Panc1 (cell line): ENCODE measurements around the gene STOM. TPM values are rescaled to one million over a fixed set of nuclear protein-coding genes. Genes with fewer than 3 reads are reported as not detected.

ENCODE experiments used
- ATAC-seq: fragments of 200-7000 bp; cut with Tn5 transposase; 2 replicates; pipeline ENCODE4 v1.9.1; 2020; ENCODE audit warnings: mild to moderate bottlenecking, moderate library complexity
- BruUV-seq: library from RNA; stranded (reverse); fragments of 400-500 nt; replicated peaks from 2 replicates; lab custom pipeline; 2021; lab: Mats Ljungman, UMichigan
- CTCF ChIA-PET: fragments of 300-600 bp; sonication (Branson Sonifier 250); formaldehyde crosslinking; loops from one replicate; lab custom pipeline; 2022; ENCODE audit warnings: antibody characterized with exemption; lab: Charles Lee
- POLR2A ChIA-PET: fragments of 300-600 bp; sonication (Branson Sonifier 250); formaldehyde crosslinking; loops from one replicate; lab custom pipeline; 2022; ENCODE audit warnings: antibody characterized with exemption; lab: Charles Lee
- DNase-seq: peaks from one replicate; pipeline ENCODE4 v3.0.0-alpha.2; 2010; ENCODE audit warnings: low read depth, low spot score
- H3K27ac ChIP-seq: 2 replicates; pipeline ENCODE4 v1.5.1; 2011; ENCODE audit warnings: mild to moderate bottlenecking, low read length, inconsistent platforms
- H3K27me3 ChIP-seq: fragments of 200-500 bp; sonication (Bioruptor generic); 2 replicates; pipeline ENCODE4 v1.6.0; 2014; ENCODE audit warnings: low read length, inconsistent platforms; ENCODE audit not compliant: control insufficient read depth, insufficient read depth
- H3K36me3 ChIP-seq: fragments of 200-500 bp; sonication (Bioruptor generic); 2 replicates; pipeline ENCODE4 v1.5.1; 2014; ENCODE audit warnings: inconsistent platforms, mild to moderate bottlenecking, low read length, moderate library complexity; ENCODE audit not compliant: control insufficient read depth, insufficient read depth
- H3K4me1 ChIP-seq: 2 replicates; pipeline ENCODE4 v1.5.1; 2011; ENCODE audit warnings: inconsistent platforms, mild to moderate bottlenecking, low read length, moderate library complexity; ENCODE audit not compliant: control insufficient read depth, insufficient read depth
- H3K4me3 ChIP-seq, 2 experiments: 2 replicates each; pipeline ENCODE4 v1.5.1; 2011 to 2012; ENCODE audit warnings: low read depth in 2 of 2, low read length in 2 of 2, mild to moderate bottlenecking in 2 of 2, inconsistent platforms in 1 of 2, moderate library complexity in 1 of 2
- H3K9me3 ChIP-seq: fragments of 200-500 bp; sonication (Bioruptor generic); 2 replicates; pipeline ENCODE4 v1.5.1; 2014; ENCODE audit warnings: low read depth, mild to moderate bottlenecking, inconsistent platforms, low read length, moderate library complexity; ENCODE audit not compliant: control insufficient read depth, insufficient read depth
- CTCF ChIP-seq: fragments of 450-650 bp; IDR thresholded peaks from 2 replicates; pipeline ENCODE4 v1.5.1; 2017; ENCODE audit warnings: mild to moderate bottlenecking
- POLR2AphosphoS5 ChIP-seq: IDR thresholded peaks from 2 replicates; pipeline ENCODE4 v1.6.1; 2012; ENCODE audit warnings: mild to moderate bottlenecking, low read depth, low read length, moderate library complexity
- REST ChIP-seq, 2 experiments: IDR thresholded peaks; 2 replicates each; pipeline ENCODE4 v1.6.1; 2011 to 2012; ENCODE audit warnings: low read depth in 2 of 2, control low read depth in 1 of 2, low read length in 1 of 2, mild to moderate bottlenecking in 1 of 2, moderate library complexity in 1 of 2; ENCODE audit not compliant: insufficient read depth in 1 of 2
- SIN3A ChIP-seq: IDR thresholded peaks from 2 replicates; pipeline ENCODE4 v1.6.1; 2012; ENCODE audit warnings: low read depth, mild to moderate bottlenecking, low read length, moderate library complexity, borderline replicate concordance; ENCODE audit not compliant: insufficient read depth
- TCF7L2 ChIP-seq: IDR thresholded peaks from 2 replicates; pipeline ENCODE4 v1.6.1; 2011; ENCODE audit warnings: mild to moderate bottlenecking, low read depth, low read length, inconsistent platforms
- in situ Hi-C: cut with HindIII; loops from 2 replicates; pipeline ENCODE4 v1.10.0; 2016; ENCODE audit warnings: low sequenced_read_pairs, low pct_unique_long_range_greater_than_20kb
- intact Hi-C: fragments of 100-400 bp; cut with micrococcal nuclease; formaldehyde crosslinking; loops from one replicate; pipeline ENCODE4 v1.10.0; 2022; ENCODE audit not compliant: unreplicated experiment
- total RNA-seq: library from RNA; stranded (reverse); gene quantifications from one replicate; pipeline ENCODE4 v1.2.1, GENCODE V29; 2021; ENCODE audit not compliant: unreplicated experiment

The STOM gene
- total RNA-seq, 1 experiment from 2014 or later: 81.2 TPM

GRCh38 chr9:121340676-121341392 is 29.2 kb downstream of the STOM start:
- no peaks in the 10 kb centered on the region for H3K4me1 ChIP-seq
- BruUV-seq: TSS peak; percentile 80

GRCh38 chr9:121339437-121339836 is 30.6 kb downstream of the STOM start:
- no peak overlapping the region for H3K27ac ChIP-seq
- no peak for DNase-seq
- no peak for ATAC-seq
- intact Hi-C loops: no loop called here
- ChIA-PET POLR2A (interaction anchor here (0.6 kb wide), 1 partner anchor 34 kb away, joined by 4 read pairs; no protein-coding TSS in a partner anchor), CTCF (no interaction called here)
- no peaks in the 10 kb centered on the region for H3K27me3 ChIP-seq
- no peaks in the 10 kb centered on the region; the same call in 1 of the 2 replicates for H3K36me3 ChIP-seq
- TF ChIP-seq TCF7L2 (no peak), POLR2AphosphoS5 (no peak), SIN3A (no peak), CTCF (no peak), REST (IDR thresholded peaks at IDR 0.05; ENCODE audit: insufficient read depth in 1 of 2, low read depth in 2 of 2, low read length in 1 of 2) (no peak)
- no peak overlapping the region for H3K4me3 ChIP-seq
- no TSS peak for BruUV-seq
- in situ Hi-C loops: no loop called here
- H3K9me3 ChIP-seq: no peaks in the 10 kb centered on the region
- no peaks in the 10 kb centered on the region for H3K4me1 ChIP-seq

More at GRCh38 chr9:121340676-121341392, 29.2 kb downstream of the STOM start:
- in situ Hi-C loops: no loop called here
- TF ChIP-seq POLR2AphosphoS5 (no peak), SIN3A (no peak), CTCF (no peak)
- intact Hi-C loops: no loop called here
- H3K27me3 ChIP-seq: no peaks in the 10 kb centered on the region
- ChIA-PET CTCF (interaction anchor here (0.6 kb wide), 1 partner anchor 20 kb away, joined by 3 read pairs; no protein-coding TSS in a partner anchor), POLR2A (no interaction called here)
- H3K9me3 ChIP-seq: no peaks in the 10 kb centered on the region
- ATAC-seq (no peak), DNase-seq (no peak)
- H3K4me3 ChIP-seq: no peak overlapping the region
- H3K36me3 ChIP-seq: no peaks in the 10 kb centered on the region; the same call in 1 of the 2 replicates
- H3K27ac ChIP-seq: no peak overlapping the region
